ENCODE data around the gene KREMEN1. TPM values are rescaled to one million over a fixed set of nuclear protein-coding genes. Genes with fewer than 3 reads are reported as not detected.
A peak's percentile ranks its signal among the peaks of the same experiment; 100 is the strongest.

KREMEN1 gene
- total RNA-seq, 2 experiments from 2014 or later, result not detected

GRCh38 chr22:29200901-29201300 lies 128.1 kb downstream of the KREMEN1 start:
- no peaks in the 10 kb centered on the region for H3K9me3 ChIP-seq (ENCODE audit: control insufficient read depth in 1 of 2, insufficient read depth in 1 of 2, low read length in 2 of 2)
- Mint-ChIP-seq H3K4me3 (no peak overlapping the region), H3K4me1 (ENCODE audit: low read depth) (peaks cover 13% of the 10 kb centered on the region), H3K27me3 (peaks cover 36% of the 10 kb centered on the region), H3K36me3 (ENCODE audit: low read depth) (no peaks in the 10 kb centered on the region), H3K27ac (no peak overlapping the region), H3K9me3 (no peaks in the 10 kb centered on the region)
- H3K27ac ChIP-seq (ENCODE audit: low read depth in 1 of 2, low read length in 2 of 2), result no peak overlapping the region
- no peak overlapping the region for H3K4me3 ChIP-seq (ENCODE audit: low read length)
- no peak for TF ChIP-seq CTCF (IDR thresholded peaks at IDR 0.05)
- no peaks in the 10 kb centered on the region for H3K36me3 ChIP-seq (ENCODE audit: insufficient read depth, low read length)
- H3K27me3 ChIP-seq (ENCODE audit: control insufficient read depth in 1 of 2, insufficient read depth in 2 of 2, low read length in 2 of 2), result peaks cover 11 to 21% of the 10 kb centered on the region in 2 experiments
- H3K4me1 ChIP-seq (ENCODE audit: insufficient read depth, low read length), result peaks cover 22% of the 10 kb centered on the region
- ChIA-PET POLR2A (no interaction called here), CTCF (no interaction called here)
- intact Hi-C loops (cut with DNase I, micrococcal nuclease), result no loop called here
- ATAC-seq (ENCODE audit: poor library complexity) (no peak), DNase-seq (no peak)

- Mint-ChIP-seq H3K4me1 (ENCODE audit: low read depth) (peaks cover 13% of the 10 kb centered on the region), H3K9me3 (no peaks in the 10 kb centered on the region), H3K4me3 (no peak overlapping the region), H3K27ac (peak overlapping the region; percentile 55), H3K36me3 (ENCODE audit: low read depth) (no peaks in the 10 kb centered on the region), H3K27me3 (peaks cover 41% of the 10 kb centered on the region)
- Histone ChIP-seq H3K36me3 (ENCODE audit: insufficient read depth, low read length) (no peaks in the 10 kb centered on the region), H3K4me1 (ENCODE audit: insufficient read depth, low read length) (peaks cover 28% of the 10 kb centered on the region), H3K27ac (ENCODE audit: low read depth in 1 of 2, low read length in 2 of 2) (no peak overlapping the region), H3K4me3 (ENCODE audit: low read length) (no peak overlapping the region), H3K27me3 (ENCODE audit: control insufficient read depth in 1 of 2, insufficient read depth in 2 of 2, low read length in 2 of 2) (peaks cover 19 to 29% of the 10 kb centered on the region in 2 experiments), H3K9me3 (ENCODE audit: control insufficient read depth in 1 of 2, insufficient read depth in 1 of 2, low read length in 2 of 2) (no peaks in the 10 kb centered on the region)
- POLR2A ChIA-PET, result no interaction called here
- intact Hi-C loops (cut with DNase I, micrococcal nuclease), result no loop called here
- ATAC-seq (ENCODE audit: poor library complexity), result no peak
- no peak for TF ChIP-seq CTCF (IDR thresholded peaks at IDR 0.05)
- DNase-seq, result no peak
- CTCF ChIA-PET, result interaction anchor here (1.6 kb wide), 1 partner anchor 44 kb away, joined by 7 read pairs; no protein-coding TSS in a partner anchor
Measured at GRCh38 chr22:29201782-29202181, 128.9 kb downstream of the KREMEN1 start.

- ATAC-seq (ENCODE audit: poor library complexity) (peak; percentile 69), DNase-seq (peak in 11 of 14 experiments; percentile 9 to 51 (median 37))
- Histone ChIP-seq H3K4me3 (ENCODE audit: low read length) (no peak overlapping the region), H3K27me3 (ENCODE audit: control insufficient read depth in 1 of 2, insufficient read depth in 2 of 2, low read length in 2 of 2) (peaks cover 22 to 36% of the 10 kb centered on the region in 2 experiments), H3K4me1 (ENCODE audit: insufficient read depth, low read length) (peaks cover 28% of the 10 kb centered on the region), H3K9me3 (ENCODE audit: control insufficient read depth in 1 of 2, insufficient read depth in 1 of 2, low read length in 2 of 2) (no peaks in the 10 kb centered on the region), H3K27ac (ENCODE audit: low read depth in 1 of 2, low read length in 2 of 2) (no peak overlapping the region), H3K36me3 (ENCODE audit: insufficient read depth, low read length) (no peaks in the 10 kb centered on the region)
- peaks cover 42% of the 10 kb centered on the region for H3K27me3 Mint-ChIP-seq
- peak overlapping the region; percentile 55 for H3K27ac Mint-ChIP-seq
- H3K4me1 Mint-ChIP-seq (ENCODE audit: low read depth), result peaks cover 13% of the 10 kb centered on the region
- ChIA-PET CTCF (interaction anchor here (1.6 kb wide), 1 partner anchor 43 kb away, joined by 7 read pairs; no protein-coding TSS in a partner anchor), POLR2A (interaction anchor here (1.3 kb wide), 1 partner anchor 66 kb away, joined by 4 read pairs; the partner anchor contains the start of genes EWSR1 and RHBDD3)
- H3K4me3 Mint-ChIP-seq, result peak overlapping the region; percentile 67
- H3K9me3 Mint-ChIP-seq, result no peaks in the 10 kb centered on the region
- intact Hi-C loops (cut with DNase I, micrococcal nuclease), result no loop called here
- TF ChIP-seq CTCF (IDR thresholded peaks at IDR 0.05), result no peak
- no peaks in the 10 kb centered on the region for H3K36me3 Mint-ChIP-seq (ENCODE audit: low read depth)
Measured at GRCh38 chr22:29202212-29203192, 129.7 kb downstream of the KREMEN1 start.

Measured in CD4-positive, alpha-beta T cell (primary cell).